NK-92 treated with Interleukin-12 subunit alpha and Interleukin-12 subunit beta, amount 100 ng/mL, for 24 hours (cell line): ENCODE data around the gene UBXN6.

ENCODE experiments used
- DNase-seq: peaks from one replicate; lab custom pipeline; 2025; lab: John Stamatoyannopoulos, UW

UBXN6 gene

GRCh38 chr19:4493929-4494690 is 36.5 kb upstream of the UBXN6 start:
- no peak for DNase-seq

GRCh38 chr19:4493104-4493928 is 35.7 kb upstream of the UBXN6 start:
- no peak for DNase-seq

GRCh38 chr19:4492337-4493103 is 34.9 kb upstream of the UBXN6 start:
- no peak for DNase-seq

GRCh38 chr19:4491446-4491845 is 33.9 kb upstream of the UBXN6 start:
- DNase-seq, result no peak

- DNase-seq, result no peak
Measured at GRCh38 chr19:4488496-4488895, 30.9 kb upstream of the UBXN6 start.

- DNase-seq, result no peak
Measured at GRCh38 chr19:4487572-4487971, 30.0 kb upstream of the UBXN6 start.

- DNase-seq, result no peak
Measured at GRCh38 chr19:4483385-4483784, 25.8 kb upstream of the UBXN6 start.

- no peak for DNase-seq
Measured at GRCh38 chr19:4482721-4483364, 25.2 kb upstream of the UBXN6 start.

- no peak for DNase-seq
Measured at GRCh38 chr19:4477034-4477801, 19.6 kb upstream of the UBXN6 start.

- no peak for DNase-seq
Measured at GRCh38 chr19:4474514-4475022, 17.0 kb upstream of the UBXN6 start.

GRCh38 chr19:4473763-4474513 is 16.3 kb upstream of the UBXN6 start:
- DNase-seq, result no peak

- no peak for DNase-seq
Measured at GRCh38 chr19:4473011-4473762, 15.6 kb upstream of the UBXN6 start.

- DNase-seq, result no peak
Measured at GRCh38 chr19:4472174-4472974, 14.8 kb upstream of the UBXN6 start, which contains the start of gene HDGFL2. Gene HDGFL2, plus strand, starts transcription at chr19:4472297. Its CDS starts 54 bp downstream, at chr19:4472351.

- DNase-seq, result peak; percentile 98
Measured at GRCh38 chr19:4471403-4472173, 14.0 kb upstream of the UBXN6 start.

- DNase-seq, result no peak
Measured at GRCh38 chr19:4467835-4468234, 10.2 kb upstream of the UBXN6 start.

GRCh38 chr19:4464815-4465581 is 7.4 kb upstream of the UBXN6 start:
- DNase-seq, result no peak
